ENCODE data around the gene GCFC2.

GCFC2 gene

DNA sequence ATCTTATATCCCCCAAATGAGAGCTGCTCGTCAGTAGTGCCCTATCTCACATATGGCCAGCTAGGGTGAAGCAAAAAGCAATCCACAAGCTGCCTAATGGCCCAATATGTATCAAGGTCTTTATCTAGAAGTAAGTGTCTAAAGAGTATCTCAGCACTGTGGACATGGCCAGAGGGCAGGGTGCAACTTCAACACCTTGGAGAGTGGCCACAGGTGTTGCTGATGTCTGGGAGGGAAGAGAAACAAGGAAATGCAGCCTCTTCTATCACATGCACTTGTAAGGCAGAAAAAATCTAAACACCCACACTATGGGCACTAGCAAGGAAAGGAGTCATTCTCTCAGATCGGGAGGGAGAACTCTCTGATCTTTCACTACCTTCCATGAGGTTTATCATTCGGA lies 87.8 kb downstream of the GCFC2 start:
- DNase-seq: no peak

DNA sequence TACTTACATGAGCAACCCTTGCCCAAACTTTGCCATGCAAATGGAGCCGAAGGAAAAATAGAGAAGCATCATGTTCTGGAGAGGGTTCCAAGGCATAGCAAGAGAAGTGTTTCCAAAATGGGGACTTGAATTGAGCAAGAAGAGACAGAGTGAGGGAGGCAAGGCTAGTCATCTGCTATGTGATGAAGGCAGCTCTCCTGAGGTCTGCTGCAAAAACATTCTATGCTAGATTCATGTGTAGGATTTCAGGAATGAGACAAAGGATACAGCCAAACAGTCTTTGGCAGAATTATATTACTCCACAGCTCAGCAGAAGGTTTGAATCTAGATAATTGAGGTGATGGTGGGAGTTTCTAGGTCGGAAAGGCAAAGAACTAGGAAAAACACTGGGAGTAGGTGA lies 88.2 kb downstream of the GCFC2 start:
- DNase-seq: no peak

DNA sequence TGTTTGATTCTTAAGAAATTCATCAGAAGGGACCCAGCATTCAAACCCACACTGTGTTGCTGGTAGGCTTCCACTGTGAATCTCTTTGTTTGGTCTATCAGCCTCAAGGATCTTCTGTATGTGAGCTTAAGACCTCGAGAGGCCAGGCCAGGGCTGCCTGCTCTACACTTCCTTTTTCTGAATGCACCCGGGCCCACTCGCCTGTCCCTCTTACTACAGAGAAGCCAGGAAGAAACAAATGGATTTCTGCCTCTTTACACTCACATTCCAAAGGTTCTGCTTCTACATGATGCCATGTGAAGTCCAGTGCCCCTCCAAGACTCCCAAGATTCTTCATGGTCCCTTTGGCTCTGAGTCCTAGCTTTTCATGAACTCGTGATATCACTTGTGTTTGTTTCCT lies 89.5 kb downstream of the GCFC2 start:
- no peak for DNase-seq

DNA sequence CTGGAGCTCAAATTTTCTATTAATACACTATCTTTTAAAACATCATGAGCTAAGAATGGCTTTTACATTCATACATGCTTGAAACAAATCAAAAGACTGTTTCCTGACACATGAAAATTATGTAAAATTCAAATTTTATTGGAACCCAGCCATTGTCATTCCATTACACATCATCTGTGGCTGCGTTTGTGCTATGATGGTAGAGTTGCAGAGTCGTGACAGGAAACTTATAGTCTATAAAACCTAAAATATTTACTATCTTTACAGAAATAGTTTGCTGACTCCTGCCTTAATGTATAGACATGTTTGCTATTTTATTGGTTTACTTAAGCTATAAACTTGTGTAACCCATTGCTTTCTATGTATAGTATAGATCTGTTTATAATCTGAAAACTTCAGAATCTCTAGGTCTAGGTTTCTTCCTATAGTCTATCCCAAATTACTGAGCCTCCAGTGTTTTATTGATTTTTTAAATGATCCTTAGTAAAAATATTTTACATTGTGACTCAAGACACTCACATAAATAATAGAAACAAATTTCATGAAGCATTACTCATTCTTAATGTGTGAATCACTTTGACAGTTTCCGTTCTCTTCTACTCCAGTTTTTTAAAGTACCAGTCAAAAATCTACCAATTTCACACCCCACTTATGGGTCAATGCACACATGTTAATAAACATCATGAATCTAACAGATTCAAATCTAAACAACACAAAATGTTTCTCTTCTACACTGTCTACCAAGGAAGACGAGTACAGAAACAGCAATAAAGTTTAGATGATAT lies 90.6 kb downstream of the GCFC2 start:
- DNase-seq: peak; percentile 71

DNA sequence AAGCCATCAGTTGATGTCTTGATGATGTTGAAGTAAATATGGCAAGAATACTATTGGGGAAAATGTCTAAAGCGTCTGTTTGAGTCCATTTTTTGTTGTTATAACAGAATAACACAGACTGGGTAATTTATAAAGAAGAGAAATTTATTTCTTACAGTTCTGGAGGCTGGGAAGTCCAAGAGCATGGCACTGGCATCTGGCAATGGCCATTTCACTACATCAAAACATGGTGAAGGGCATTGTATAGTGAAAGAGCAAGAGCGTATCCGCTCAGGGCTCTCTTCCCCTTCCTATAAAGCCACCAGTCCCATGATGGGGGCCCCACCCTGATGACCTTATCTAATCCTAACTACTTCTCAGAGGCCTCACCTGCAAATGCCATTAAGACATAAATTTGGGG lies 93.8 kb downstream of the GCFC2 start:
- no peak for DNase-seq

DNA sequence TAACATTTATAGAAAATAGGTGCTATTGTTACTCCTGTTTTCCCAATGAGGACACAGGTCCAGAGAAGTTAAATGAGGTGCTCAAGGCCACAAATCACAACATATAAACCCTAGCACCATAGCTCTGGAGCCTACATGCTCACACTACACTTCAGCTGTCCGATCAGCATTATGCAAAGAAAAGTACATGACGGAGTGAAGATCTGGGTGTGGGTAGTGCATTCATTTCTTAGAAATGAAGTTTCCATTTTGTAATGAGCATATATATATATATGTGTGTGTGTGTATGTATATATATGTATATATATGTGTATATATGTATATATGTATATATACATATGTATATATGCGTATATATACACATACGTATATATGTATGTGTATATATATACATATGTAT lies 94.3 kb downstream of the GCFC2 start:
- DNase-seq: no peak

DNA sequence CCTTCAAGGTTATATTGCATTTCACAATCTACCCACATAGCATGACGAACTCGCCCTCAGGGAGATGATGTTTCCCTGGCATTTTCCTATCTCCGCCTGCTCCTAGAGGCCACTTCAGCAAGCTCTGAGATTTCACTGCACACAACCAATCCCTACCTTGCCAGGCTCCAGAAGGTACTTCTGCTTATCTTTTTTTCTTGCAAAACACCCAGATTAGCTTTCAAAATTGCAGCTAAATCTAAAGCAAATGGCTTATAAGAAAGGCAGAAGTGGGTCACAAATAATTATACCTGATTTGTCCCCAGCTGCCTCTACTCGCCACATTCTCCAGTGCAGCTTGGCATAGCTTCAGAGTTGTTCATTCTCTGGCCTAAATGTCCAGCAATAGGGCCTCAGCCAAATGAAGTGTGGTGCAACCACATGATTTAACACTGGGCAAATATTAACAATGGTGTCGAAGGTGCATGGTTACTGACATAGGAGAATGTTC lies 96.5 kb downstream of the GCFC2 start:
- no peak for DNase-seq

DNA sequence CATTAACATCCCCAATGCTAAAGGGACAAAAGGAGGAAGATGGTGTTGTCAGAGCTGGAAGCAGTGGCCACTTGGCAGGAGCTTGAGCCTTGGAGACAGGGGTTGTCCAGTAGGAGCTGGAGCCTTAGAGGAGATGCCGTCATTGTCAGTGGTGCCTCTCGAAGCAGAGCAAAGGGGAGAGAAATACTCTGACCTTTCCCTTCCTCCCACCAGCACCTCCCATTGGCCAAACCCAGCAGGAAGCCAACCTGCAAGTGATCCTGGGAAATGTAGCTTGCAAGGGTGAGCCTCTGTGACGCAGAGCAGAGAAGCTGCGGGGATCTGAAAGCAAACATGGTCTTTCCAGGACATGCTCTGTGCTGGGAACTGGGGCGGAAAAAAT lies 97.9 kb downstream of the GCFC2 start:
- DNase-seq: no peak
